GM21723 (cell line): ENCODE data around the gene IRF5.

Source experiments
- ATAC-seq: cut with Tn5 transposase; IDR thresholded peaks from one replicate; pipeline ENCODE4 v1.9.1; 2021; ENCODE audit warnings: mild to moderate bottlenecking, moderate library complexity; ENCODE audit not compliant: unreplicated experiment

Gene IRF5

DNA sequence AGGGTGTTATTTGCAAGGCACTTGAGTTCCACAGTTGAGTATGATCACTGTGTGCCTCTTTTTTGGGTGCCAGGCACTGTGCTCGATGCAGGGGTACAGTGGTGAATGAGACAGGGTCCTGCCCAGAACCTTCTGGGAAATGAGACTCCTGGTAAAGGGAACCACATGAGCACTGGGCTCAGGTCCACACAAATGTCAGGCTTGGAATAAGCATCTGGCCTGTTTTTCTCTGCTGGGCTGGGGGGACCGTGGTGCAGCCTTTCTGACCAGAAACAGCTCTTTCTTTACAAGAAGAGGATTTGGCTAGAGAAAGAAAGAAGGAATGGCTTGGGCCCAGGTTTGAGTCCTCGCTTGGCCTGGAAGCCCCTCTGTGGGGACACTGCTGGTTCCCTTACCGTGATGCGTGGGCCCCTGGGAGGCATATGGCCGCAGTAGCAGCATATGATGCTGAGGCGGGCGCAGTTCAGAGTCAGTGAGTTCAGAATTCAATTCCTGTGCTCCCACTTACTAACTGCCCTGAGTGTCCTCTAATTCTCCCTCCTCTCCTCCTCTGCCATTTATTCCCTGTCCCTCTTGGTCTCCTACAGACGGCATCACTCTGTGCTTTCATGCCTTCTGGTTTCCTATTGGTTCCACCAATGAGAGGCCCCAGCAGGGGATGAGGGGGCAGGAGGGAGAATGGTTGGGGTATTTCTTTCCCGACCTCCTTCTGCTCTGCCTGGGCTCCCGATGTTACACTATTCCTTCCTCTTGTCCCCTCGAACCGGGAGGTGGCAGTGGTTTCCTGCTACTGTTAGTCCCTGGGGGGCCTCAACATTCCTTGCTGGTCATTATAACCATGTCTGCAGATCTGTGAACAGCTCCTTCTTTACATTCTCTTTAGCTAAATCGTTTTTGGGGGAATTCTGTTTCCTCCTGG lies 17.6 kb upstream of the IRF5 start:
- no peak for ATAC-seq

DNA sequence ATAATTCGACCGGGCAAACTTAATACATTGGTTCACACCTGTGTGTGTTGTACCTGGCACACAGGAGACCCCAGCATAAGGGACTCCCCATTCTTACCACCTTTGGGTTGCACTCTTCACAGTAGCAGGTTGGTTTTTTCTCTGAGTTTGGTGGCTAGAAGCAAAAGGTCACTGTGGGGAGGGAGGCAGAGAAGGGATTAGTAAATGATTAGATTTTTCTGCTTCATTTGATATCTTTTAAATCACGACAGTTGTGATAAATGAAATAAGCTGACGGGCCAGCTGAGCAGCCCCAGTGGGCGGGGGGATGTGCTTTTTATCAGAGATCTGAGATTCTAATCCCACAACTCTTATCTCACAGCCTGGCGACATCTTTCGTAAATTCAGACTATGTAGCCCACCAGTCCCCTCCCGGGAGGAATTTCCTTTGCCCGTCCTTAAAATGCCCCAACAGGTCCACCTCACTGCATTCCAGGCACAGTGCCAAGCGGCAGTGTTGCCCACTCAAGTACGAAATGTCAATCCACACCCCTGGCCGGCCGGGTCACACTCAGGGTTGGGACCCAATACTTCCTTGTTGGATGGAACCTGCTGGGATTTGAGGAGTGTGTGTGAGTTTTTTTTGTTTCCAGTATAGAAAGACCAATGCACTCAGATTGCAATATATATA lies 16.7 kb upstream of the IRF5 start:
- no peak for ATAC-seq

DNA sequence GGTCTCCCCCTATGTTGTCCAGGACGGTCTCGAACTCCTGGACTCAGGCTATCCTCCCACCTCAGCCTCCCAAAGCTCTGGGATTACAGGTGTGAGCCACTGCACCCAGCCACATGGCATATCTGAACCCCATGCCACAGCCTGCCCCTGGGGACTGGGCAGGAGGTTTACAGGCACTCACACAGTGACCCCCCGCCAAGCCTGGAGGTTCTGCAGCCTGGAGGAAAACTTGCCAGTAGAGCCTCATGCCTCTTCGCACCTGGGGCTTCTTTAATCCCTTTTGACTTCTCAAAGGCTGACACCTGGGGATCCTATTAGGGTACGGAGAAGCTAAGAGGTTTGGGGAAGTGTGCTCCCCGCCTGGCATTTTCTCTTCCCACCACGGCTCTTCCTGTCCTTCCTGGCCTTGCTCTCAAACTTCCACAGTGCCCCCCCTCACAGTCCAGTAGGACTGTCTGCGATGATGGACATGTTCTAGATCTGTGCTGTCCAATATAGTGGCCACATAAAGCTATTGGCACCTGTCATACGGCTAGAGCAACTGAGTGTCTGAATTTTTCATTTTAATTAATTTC lies 15.8 kb upstream of the IRF5 start:
- no peak for ATAC-seq

DNA sequence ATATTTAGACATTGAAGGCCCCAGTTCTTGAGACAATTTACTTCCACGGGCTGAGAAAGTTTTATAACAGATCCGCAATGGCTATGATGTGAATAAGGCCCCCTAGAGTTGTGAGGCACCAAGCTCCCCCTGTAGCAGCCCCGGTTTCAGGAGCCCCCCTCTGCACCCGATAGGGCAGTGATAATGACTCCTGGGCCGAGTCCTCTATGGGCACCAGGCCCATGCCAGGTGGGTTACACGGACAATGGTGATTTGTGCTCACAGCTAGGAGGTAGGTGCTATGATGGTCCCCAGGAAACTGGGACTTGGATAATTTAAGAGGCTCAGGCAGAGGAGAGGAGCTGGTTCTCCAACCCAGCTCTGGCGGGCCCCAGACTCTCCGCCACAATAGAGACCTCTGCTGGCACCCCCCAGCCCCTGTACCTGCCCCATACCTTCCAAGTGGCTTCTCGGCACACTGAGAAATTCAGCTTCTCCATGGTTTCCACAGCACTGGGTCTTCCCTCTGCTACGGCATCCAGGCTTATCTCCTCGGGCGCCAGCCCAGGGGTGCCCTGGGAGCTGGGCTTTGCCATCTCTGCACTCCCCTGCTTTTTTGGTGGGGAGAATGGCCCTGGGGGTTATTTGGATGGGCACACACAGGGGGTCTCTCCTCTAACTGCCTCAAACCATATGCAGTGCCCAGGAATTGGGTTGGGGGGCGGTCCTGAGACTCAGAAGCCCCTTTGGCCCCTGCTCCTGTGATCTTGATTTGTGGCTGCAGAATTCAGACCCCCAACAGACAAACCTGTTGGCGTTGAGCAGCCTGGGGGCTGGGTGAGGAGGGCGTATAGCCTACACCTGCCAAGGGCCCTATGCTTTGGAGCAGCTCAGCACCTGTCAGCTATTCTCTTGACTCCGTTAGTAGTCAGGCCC lies 15.0 kb upstream of the IRF5 start:
- no peak for ATAC-seq

DNA sequence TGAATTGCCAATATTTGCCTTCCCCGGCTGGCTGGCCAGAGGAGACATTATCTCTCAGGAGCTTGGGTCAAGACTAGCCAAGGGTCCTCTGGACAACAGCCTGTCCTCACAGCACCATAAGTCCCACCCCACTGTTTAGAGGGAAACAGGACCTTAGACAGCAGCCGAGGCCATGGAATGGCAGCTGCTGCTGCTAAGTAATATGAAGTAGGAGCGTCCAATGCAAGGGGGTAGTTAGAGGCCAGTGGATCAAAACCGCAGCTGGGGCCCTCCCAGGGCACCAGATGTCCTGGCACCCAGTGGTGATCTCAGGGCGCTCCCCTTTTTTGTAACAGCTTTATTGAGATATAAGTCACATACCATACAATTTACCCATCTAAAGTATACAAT lies 14.3 kb upstream of the IRF5 start:
- no peak for ATAC-seq

DNA sequence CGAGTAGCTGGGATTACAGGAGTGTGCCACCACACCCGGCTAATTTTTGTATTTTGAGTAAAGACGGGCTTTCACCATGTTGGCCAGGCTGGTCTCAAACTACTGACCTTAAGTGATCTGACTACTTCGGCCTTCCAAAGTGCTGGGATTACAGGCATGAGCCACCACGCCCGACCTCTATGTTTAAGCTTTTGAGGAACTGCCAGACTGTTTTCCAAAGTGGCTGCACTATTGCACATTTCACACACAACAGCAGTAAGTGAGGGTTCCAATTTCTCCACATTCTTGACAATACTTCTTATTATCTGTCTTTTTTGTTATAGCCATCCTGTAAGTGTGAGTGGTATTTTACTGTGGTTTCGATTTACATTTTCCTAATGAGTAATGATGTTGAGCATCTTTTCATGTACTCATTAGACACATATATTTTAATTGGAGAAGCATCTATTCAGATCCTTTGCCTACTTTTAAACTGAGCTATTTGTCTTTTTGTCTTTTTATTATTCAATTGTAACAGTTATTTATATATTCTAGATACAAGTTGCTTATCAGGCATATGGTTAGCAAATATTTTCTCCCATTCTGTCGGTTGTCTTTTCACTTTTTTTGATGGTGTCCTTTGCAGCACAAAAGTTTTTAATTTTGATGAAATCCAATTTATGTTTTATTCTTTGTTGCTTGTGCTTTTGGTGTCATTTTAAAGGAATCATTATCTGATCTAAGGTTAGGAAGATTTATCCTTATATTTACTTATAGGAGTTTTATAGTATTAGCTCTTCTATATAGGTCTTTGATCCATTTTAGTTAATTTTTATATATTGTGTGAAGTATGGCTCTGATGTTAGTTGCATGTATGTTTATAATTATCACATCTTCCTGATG lies 12.8 kb upstream of the IRF5 start:
- ATAC-seq, result no peak

DNA sequence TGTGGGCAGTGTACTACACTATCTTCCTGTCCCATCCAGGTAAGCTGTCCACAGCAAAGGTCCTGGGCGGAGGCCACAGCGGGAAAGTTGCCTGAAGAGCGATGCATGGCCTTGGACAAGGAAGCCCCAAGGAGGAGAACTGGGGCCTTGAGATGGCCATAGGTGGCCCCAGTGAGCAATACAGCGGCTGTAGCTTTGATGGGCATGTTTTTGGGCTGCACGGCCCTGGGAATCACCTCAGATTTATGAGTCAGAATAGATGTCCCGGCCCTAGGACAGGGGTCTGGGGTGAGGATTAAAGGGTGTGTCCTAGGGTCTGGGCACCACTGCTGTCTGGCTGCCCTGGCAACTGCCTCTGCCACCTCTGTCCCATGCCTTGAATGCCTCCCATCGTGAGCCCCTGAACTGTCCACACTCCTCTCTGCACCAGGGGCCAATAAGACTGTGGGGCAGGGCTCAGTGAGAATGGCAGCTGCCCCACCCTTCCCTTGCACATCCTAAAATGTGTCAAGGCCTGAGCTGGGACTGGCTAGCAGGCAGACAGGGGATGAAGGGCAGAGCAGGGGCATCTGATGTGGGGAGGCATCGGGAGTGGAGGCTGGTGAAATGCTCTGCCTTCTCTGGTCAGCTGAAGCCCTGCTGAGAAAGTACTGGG lies 9.4 kb upstream of the IRF5 start:
- no peak for ATAC-seq

DNA sequence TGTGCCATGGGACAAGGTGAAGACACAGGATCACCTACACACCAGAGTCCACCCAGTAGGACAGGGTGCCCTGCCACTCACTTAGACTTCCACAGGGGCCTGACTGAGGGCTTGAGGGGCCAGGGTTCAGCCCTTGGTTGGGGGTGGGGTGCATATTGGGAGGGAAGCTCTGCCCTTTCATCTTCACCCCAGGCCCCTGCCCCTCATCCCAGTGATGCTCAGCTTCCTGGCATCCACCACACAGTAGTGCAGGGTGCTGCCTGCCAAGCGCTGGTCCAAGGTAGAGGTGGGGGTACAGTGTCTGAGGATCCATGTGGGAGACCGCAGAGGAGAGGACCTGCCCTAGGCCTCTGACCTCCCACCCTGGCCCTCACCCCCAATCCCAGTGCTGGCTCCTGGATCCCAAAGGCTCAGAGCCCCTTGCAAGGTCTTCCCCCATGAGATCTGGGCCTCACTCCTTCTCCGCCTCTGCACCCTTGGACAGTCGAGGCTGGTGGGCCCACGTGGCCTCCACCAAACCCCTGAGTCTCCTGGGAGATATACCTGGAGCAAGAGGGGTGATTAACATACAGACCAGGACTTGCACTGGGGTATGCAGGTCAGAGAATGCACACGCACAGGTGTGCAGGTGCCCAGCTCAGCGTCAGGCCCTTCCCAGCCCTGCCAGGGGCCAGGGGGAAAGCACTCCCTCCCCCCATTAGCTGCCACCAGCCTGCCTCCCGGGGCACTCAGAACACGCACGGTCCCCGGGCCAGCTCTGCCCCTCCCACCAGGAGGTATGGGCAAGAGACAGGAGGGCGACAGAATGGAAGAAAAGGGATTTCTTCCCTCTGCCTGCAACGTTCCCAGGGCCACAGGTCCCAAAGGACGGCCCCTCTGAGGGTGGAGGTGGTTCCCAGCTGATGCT lies 8.6 kb upstream of the IRF5 start:
- no peak for ATAC-seq

DNA sequence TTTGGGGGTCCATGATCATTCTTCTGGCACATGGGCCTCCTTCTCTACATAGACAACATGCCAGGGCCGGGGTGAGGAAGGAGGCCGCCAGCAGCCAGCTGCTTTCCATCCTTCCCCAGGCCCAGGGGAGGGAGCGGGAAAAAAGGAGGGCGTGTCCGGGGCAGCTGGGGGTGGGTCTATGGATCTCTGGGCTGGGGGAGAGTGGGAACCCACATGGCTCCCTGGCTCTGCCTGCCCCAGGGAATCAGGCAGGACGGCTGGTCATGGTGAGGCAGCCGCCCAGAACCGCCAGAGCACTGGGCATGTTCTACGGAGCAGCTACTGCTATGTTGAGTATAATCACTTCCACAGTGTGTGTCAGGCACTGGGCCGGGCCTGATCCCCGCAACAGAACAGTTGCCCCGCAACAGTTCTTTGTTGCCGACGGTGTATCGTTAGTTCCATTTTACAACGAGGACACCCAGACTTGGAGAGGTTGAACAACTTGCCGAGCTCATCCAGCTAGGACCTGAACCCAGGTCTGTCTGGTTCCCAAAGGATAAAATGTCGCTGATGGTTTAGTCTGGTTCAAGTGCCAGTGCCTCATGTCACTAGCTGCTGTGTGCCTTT lies 6.4 kb upstream of the IRF5 start:
- ATAC-seq, result no peak

DNA sequence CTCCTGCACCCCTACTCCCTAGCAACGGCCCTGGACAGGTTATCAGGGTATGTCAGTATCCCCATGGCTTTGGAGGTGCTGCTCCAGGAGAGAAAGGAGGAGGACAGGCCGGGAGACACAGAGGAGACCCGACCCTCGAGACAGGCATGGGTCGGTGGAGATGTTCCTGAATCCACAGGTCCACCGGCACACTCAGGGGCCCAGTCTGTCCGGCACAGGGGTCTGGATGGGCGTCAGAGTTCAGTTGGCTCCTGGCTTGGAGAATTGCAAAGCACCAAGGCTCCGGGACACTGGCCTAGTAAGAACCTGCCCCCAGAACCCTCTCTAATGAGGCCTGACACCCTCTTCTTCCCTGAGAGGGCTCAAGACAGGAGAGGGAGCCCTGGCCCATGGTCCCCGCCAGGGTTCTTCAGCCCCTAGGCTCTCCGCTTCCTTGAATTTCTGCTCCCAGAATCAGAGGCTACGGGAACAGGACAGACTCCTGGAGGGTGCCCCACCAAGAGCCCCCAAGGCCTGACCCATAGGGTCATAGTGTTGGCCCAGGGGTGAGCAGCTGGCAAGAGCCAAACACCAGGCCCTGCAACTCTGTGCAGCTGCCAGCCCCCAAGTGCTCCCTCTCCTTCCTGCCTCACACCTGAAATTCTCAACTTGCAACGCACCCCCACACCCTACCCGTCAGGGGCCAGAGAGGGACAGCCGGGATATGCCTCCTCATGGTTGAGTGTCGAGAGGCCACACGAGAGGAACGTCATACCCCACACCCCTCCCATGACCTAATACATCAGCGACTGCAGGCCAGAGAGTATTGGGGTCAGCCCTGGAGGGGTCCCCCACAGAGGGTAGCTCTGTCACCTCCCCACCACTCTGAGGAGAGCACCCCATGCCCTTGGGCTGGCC lies 5.5 kb upstream of the IRF5 start:
- no peak for ATAC-seq

DNA sequence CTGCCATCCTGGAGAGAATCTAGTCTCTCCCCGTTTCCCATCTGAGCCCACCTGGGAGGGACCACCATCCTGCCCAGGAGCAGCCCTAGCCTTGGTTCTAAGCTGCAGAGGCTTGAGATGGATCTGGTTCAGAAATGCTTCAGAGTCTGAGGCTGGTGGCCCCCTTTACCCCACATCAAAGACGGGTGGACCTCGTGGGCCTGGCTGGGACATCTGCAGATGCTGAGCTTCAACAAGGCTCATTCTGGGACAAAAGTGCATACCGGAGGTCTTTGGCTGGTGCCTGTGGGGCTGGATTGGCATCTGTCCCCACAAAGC lies 4.9 kb upstream of the IRF5 start:
- no peak for ATAC-seq

DNA sequence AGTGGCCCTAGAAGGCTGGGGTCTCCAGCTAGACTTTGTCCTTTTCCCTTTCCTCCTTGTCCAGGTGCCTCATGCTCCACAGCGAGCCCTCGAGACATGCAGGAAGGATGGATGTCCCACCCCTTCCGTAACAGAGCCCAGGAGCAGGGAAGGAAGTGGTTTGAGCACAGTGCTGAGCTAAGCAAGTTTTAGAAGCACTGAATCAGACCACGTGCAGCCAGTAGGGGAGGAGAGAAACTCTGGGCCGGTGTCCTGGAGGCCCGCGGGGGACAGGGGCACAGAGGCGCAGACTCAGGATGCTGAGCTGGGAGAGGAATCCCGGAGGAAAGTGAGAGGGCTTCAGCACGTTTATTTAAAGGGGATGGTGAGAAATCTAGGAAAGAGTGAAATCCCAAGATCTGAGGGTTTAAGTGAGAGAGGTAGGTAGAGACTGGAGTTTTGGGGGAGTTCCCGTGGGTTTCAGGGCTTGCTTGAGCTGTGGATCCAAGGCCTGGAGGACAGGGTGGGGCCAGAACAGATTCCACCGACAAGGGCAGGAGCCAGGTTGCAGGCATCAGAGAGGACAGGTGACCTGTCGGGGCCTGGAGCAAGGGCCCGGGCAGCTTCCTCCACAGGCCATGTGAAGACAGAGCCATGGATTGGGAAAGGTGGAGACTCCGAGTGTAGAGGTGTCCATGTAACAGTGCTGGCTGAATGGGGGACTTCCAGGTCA lies 4.4 kb upstream of the IRF5 start:
- no peak for ATAC-seq

DNA sequence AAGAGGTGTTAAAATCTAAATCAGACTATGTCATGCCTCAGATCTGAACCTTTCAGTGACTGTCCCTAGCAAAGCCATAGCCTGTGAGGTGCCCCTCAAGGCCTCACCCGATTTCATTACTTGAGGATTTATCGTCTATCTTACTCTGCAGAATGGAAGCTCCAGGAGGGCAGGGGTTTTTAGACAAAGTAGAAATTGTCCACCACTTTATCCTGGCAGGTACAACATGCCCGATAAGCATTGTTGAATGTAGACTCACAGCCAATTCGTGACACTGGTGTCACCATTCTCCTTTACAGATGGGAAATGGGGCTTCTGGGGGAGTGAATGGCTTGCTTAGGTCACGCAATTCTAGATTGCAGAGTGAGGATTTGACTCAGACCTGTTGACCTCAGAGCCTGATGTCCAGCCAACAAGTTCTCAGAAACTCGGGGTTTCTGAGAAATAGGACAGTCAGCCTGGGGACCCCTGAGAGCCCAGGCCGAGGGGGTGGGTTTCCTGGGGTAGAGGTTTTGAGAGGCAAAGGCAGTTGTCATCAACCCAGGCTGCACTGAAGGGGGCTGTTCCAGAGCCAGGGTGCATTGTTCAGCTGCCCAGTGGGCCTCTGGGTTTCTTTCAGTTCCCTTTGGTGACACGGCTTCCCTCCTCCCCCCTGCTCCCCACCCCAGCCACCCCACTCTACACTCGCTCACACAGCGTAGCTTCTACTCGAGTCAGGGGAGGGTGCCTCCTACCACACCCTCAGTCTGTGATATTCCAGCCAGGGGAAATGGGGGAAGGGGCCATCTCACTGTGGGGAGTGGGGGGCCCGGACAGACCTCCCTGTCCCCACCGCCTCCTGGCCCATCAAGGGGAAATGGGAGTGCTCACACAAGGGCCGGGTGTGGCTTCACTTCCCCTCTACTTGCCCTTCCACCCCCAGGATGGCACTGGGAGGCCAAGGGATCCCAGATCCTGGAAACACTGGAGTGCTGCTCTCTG lies 3.1 kb upstream of the IRF5 start:
- ATAC-seq, result peak; percentile 32

DNA sequence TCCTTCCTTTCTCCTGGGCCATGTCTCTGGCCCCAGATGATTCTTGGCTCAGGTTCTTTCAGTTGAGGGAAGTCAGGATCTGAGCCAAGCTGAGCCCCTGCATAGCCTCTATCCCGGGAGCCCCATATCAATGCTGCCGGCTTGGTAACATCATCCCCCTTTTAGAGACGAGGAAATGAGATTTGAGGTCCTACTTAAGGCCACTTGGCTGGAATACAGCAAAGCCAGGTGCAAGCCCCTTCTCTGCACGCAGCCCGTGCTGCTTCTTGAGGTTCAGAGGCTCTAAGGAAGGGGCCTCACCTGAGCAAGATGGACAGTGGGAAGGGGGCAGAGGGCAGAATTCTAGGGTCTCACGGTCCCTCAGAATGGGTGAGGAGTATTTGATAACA lies 2.4 kb upstream of the IRF5 start:
- ATAC-seq, result no peak

DNA sequence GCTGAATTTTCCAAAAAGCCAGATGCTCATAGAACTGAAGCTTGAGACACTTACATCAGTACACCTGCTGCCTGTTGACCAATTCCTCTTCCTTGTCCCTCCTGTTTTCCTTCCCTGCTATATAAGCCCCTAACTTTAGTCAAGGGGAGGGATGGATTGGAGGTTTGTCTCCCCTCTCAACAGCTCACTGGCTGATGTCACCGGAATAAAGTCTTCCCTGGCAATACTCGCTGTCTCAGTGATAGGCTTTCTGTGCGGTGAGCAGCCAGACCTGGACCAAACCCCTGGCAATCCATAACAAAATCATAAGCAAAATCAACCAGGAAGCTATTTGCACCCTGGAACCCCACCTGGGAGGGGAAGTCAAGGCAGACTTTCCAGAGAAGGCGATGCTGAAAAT lies 929 bp upstream of the IRF5 start:
- ATAC-seq, result no peak

DNA sequence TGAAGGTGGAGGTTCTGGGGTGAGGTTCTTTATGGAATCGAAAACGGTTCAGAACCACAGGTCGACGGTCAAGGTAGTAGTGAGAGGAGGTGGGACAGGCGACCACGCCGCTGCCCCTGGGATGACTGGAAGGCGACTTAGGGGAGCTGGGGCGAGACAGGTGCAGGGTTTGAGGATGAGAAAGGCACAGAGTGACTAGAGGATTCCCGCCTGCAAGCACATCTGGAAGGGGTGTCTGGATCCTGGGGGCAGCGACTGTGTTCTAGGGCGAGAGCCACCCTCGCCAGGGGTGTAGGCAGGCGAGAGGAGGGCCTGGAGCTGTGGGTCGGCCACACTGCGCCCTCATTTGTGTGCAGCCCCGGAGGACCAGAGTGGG lies 468 bp upstream of the IRF5 start:
- ATAC-seq, result no peak
